Right lobe of liver (tissue), 6 donors: Measurements from ENCODE around the gene COQ6. TPM values are rescaled to one million over a fixed set of nuclear protein-coding genes. Genes with fewer than 3 reads are reported as not detected.
"Not testable (repeated sequence)": the region's sequence is repeated elsewhere in the genome, so short reads cannot be mapped to it uniquely, and the experiment has no call there.

Experiments
- ATAC-seq, 4 donors: fragments of 200-7000 bp; cut with Tn5 transposase; one replicate each; pipeline ENCODE4 v1.9.1; 2020; ENCODE audit warnings: mild to moderate bottlenecking in 4 of 4, moderate library complexity in 4 of 4
- DNase-seq, 3 donors: peaks; one replicate each; pipeline ENCODE4 v3.0.0-alpha.2; 2020
- H3K27ac ChIP-seq, 3 donors: fragments of 200-600 bp; one replicate each; pipeline ENCODE4 v1.8.0; 2022
- H3K27me3 ChIP-seq, 2 donors: fragments of 200-600 bp; one replicate each; pipeline ENCODE4 v1.8.0; 2022
- H3K36me3 ChIP-seq, 4 donors: fragments of 200-600 bp; sonication (generic) in 1 of 4; one replicate each; pipeline versions ENCODE4 v1.5.1 to v1.8.0; 2017 to 2022; ENCODE audit warnings: control low read depth in 1 of 4
- H3K4me1 ChIP-seq, 4 donors: fragments of 200-600 bp; sonication (generic) in 1 of 4; one replicate each; pipeline versions ENCODE4 v1.5.1 to v1.8.0; 2017 to 2022; ENCODE audit warnings: control low read depth in 1 of 4
- H3K4me3 ChIP-seq, 3 donors: fragments of 200-600 bp; one replicate each; pipeline ENCODE4 v1.8.0; 2022
- H3K9me3 ChIP-seq, 4 donors: fragments of 200-600 bp; sonication (generic) in 1 of 4; one replicate each; pipeline versions ENCODE4 v1.5.1 to v1.8.0; 2017 to 2022; ENCODE audit warnings: control low read depth in 1 of 4
- POLR2A ChIP-seq: fragments of 450-650 bp; IDR thresholded peaks from one replicate; pipeline ENCODE4 v1.6.1; 2017; ENCODE audit warnings: antibody characterized with exemption, mild to moderate bottlenecking
- WGBS: methylation state at CpG from one replicate; pipeline ENCODE4 v1.1.6; 2018; ENCODE audit warnings: low coverage, low lambda C conversion rate; ENCODE audit not compliant: insufficient coverage; ENCODE audit errors: missing lambda C conversion rate; 5-methylcytosine and 5-hydroxymethylcytosine counted together
- intact Hi-C, 2 donors: fragments of 100-400 bp; cut with DNase I; formaldehyde crosslinking; loops; one replicate each; pipeline versions ENCODE4 v1.11.2 to v1.14.1; 2022
- total RNA-seq, 6 experiments: library from RNA; depleted of rRNA in 2 of 6; stranded (reverse); fragments of >200 nt in 2 of 6; fragmentation: NEBNext Ultra II Directional in 3 of 6; extraction: Animal tissue kit (Norgen Biotek cat#: 25700) in 3 of 6; gene quantifications; one replicate each; pipeline versions ENCODE4 v1.1.0 to v1.2.4, GENCODE V29; 2016 to 2023
- TF ChIP-seq, protein P1 (sequence below), 4 donors: fragments of 200-600 bp in 3 of 4; fragments of 450-650 bp in 1 of 4; IDR thresholded peaks; one replicate each; pipeline versions ENCODE4 v1.5.1 to v1.8.0; 2016 to 2022; ENCODE audit warnings: antibody characterized with exemption in 4 of 4, mild to moderate bottlenecking in 2 of 4
- donor health status: DM: no; HTN: yes; CAD: no.
- donor health status: DM: no; HTN: no; CAD: no.
- donor health status: DM: no; HTN: no; CAD: no.
- donor health status: DM: no; HTN: yes; CAD: no.
- donor health status: DM: no; HTN: yes; CAD: no.

COQ6 gene
- total RNA-seq, 6 experiments from 2014 or later: 11.6 to 60.9 (median 16.8) TPM

DNA sequence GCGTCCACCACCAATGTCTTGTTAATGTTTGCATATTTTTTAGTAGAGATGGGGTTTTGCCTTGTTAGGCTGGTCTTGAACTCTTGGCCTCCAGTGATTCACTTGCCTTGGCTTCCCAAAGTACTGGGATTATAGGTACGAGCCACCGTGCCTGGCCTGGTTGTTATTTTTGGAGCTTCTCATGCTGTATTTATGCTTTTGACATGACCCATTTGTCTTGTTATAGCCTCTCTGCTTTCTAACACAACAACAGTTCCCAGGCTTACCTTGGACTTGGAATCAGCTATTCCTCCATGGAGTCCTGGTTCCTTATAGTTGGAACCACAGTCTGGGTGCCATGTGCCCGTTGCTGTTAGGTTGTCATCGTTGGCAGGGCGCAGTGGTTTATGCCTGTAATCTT, 33.8 kb upstream of the COQ6 start:
- no peak overlapping the region for H3K4me3 ChIP-seq
- TF ChIP-seq, protein P1, sequence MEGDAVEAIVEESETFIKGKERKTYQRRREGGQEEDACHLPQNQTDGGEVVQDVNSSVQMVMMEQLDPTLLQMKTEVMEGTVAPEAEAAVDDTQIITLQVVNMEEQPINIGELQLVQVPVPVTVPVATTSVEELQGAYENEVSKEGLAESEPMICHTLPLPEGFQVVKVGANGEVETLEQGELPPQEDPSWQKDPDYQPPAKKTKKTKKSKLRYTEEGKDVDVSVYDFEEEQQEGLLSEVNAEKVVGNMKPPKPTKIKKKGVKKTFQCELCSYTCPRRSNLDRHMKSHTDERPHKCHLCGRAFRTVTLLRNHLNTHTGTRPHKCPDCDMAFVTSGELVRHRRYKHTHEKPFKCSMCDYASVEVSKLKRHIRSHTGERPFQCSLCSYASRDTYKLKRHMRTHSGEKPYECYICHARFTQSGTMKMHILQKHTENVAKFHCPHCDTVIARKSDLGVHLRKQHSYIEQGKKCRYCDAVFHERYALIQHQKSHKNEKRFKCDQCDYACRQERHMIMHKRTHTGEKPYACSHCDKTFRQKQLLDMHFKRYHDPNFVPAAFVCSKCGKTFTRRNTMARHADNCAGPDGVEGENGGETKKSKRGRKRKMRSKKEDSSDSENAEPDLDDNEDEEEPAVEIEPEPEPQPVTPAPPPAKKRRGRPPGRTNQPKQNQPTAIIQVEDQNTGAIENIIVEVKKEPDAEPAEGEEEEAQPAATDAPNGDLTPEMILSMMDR (IDR thresholded peaks at IDR 0.05): no peak
- TF ChIP-seq POLR2A: no peak
- no peaks in the 10 kb centered on the region for H3K4me1 ChIP-seq
- intact Hi-C loops: no loop called here
- no peaks in the 10 kb centered on the region for H3K9me3 ChIP-seq
- no peak overlapping the region for H3K27ac ChIP-seq
- H3K36me3 ChIP-seq: peaks cover 0 to 37% (median 6%) of the 10 kb centered on the region in 4 donors
- no peaks in the 10 kb centered on the region for H3K27me3 ChIP-seq
- DNase-seq (no peak), ATAC-seq (no peak)
- WGBS: 97% methylated on average over 6 of the region's 6 CpGs

DNA sequence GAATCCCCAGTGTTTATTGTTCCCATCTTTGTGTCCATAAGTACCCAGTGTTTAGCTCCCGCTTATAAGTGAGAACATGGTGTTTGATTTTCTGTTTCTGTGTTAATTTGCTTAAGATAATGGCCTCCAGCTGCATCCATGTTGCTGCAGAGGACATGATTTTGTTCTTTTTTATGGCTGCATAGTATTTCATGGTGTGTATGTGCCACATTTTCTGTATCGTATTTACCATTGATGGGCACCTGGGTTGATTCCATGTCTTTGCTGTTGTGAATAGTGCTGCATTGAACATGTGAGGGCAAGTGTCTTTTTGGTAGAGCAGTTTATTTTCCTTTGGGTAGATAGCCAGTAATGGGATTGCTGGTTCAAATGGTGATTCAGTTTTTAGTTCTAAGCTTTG, 30.6 kb upstream of the COQ6 start:
- intact Hi-C loops, H3K4me3 ChIP-seq, ATAC-seq, H3K9me3 ChIP-seq, DNase-seq, H3K4me1 ChIP-seq, H3K27ac ChIP-seq, H3K27me3 ChIP-seq: not testable (repeated sequence)
- peaks cover 0 to 59% (median 22%) of the 10 kb centered on the region in 4 donors for H3K36me3 ChIP-seq
- WGBS: 100% methylated on average over 2 of the region's 2 CpGs

DNA sequence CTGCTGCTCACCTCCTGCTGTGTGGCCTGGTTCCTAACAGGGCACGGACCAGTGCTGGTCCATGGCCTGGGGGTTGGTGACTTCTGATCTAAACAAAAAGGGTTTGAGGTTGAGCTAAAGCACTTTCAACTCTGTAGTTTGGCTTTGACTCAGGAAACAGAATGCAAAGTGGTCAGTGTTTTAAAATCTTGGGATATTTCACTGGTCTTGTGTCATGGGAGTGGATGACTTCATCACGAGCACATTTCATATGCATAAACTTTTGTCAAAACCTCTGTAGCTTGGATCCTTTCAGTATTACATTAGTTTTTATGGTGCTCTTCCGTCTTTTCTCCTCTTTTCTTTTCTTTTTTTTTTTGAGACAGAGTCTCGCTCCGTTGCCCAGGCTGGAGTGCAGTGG, 25.8 kb upstream of the COQ6 start:
- WGBS: 64% methylated on average over 2 of the region's 5 CpGs

DNA sequence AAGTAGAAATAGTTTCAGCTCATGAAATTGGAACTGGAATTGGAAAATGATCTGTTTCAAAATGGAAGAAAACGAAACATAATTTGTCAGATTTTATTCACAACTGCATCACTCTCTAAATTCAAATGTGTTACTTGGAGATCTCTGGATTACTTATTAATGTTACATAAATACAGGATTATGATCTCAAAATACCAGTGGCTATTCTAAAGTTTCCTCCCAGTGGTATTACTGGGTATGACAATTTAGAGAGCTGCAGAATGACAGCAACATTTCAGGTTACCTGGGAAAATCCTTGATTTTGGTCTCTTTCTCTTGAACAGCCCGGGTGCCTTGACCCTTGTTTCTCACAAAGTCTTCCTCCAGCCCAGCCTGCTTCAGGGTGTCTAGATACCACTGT, 14.4 kb upstream of the COQ6 start:
- no peaks in the 10 kb centered on the region for H3K9me3 ChIP-seq
- H3K27me3 ChIP-seq: no peaks in the 10 kb centered on the region
- no peak overlapping the region for H3K4me3 ChIP-seq
- no peak for TF ChIP-seq POLR2A
- TF ChIP-seq, protein P1 (IDR thresholded peaks at IDR 0.05): peak in 3 of 4 donors; percentile 15 to 39 (median 30)
- 80% methylated on average over 1 of the region's 2 CpGs for WGBS
- H3K27ac ChIP-seq: no peak overlapping the region
- H3K36me3 ChIP-seq: peaks cover 0 to 35% (median 12%) of the 10 kb centered on the region in 4 donors
- intact Hi-C loops: no loop called here
- no peaks in the 10 kb centered on the region for H3K4me1 ChIP-seq
- ATAC-seq (peak in 2 of 4 donors; percentile 28 to 33), DNase-seq (no peak)

More for the DNA sequence above, 25.8 kb upstream of the COQ6 start:
- H3K27ac ChIP-seq: no peak overlapping the region
- no peaks in the 10 kb centered on the region for H3K4me1 ChIP-seq
- ATAC-seq (no peak), DNase-seq (no peak)
- no peaks in the 10 kb centered on the region for H3K27me3 ChIP-seq
- peaks cover 6 to 86% (median 35%) of the 10 kb centered on the region in 4 donors for H3K36me3 ChIP-seq
- intact Hi-C loops: no loop called here
- no peaks in the 10 kb centered on the region for H3K9me3 ChIP-seq
- TF ChIP-seq, protein P1 (IDR thresholded peaks at IDR 0.05): no peak
- no peak for TF ChIP-seq POLR2A
- no peak overlapping the region for H3K4me3 ChIP-seq

DNA sequence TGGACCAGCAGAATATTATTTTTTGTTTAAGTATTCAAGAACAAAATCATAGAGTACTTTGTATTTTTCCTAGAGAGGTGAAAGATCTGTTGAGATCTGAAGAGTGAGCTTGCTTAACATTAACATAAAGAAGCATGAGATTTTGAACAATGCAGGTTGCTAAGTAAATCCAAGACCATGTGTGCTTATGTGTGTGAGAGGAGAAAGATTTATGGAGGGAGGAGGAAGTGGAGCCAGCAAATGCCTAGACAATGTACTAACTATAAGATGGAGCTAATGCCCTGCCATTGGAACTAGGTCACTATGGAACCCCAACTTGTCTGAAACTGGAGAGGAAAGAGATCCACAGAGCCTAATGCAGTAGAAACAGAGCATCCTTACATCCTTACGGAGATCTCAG, 13.6 kb upstream of the COQ6 start:
- no peak for ATAC-seq
- Histone ChIP-seq H3K27me3 (no peaks in the 10 kb centered on the region), H3K27ac (no peak overlapping the region), H3K4me3 (no peak overlapping the region), H3K36me3 (peaks cover 0 to 28% (median 8%) of the 10 kb centered on the region in 4 donors), H3K9me3 (no peaks in the 10 kb centered on the region), H3K4me1 (no peaks in the 10 kb centered on the region)
- intact Hi-C loops: no loop called here
- TF ChIP-seq, protein P1 (IDR thresholded peaks at IDR 0.05): no peak
- no peak for TF ChIP-seq POLR2A
- no CpG with 5 or more reads among the region's 1 CpG for WGBS
- DNase-seq: no peak
